ENCODE results near the gene SEC23IP.
"Not testable (repeated sequence)": the region's sequence is repeated elsewhere in the genome, so short reads cannot be mapped to it uniquely, and the experiment has no call there.

SEC23IP gene
- total RNA-seq: 65.3 to 97.7 (median 90.8) reads per million in 17 experiments

DNA sequence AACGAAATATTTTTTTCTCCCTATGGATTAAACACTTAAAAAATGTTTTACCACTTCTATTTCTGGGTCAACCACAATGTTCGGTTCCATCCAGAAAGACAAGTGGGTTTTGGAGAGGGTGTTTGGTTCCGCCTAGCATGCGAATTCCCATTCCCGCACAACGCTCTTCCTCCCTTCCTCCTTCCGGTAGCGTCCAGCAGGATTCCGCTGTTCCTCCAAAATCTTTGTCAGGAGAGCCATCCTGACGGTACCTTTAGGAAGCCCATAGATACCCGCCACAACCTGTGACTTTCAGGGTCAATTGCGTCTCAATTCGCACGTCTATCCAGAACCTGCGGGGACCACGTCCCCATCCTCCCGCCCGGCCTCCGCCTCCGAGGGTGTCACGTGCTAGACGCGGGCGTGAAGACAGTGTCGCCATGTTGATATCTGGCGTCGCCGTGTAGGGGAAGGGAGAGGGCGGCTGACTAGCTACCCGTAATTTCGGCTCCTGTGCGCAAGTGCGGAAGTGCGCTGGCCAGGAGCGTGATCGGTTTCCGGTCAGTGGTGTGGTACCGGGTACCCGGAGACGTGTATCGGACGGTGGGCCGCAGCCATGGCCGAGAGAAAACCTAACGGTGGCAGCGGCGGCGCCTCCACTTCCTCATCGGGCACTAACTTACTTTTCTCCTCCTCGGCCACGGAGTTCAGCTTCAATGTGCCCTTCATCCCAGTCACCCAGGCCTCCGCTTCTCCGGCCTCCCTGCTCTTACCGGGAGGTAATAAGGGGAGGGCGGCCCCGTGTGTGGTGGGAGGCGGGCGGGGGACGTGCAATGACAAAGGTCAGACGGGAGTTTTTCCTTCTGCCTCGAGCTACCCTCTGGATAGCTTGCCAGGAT, at the start of gene SEC23IP:
TSS of gene SEC23IP (plus strand) at position 543 of the 878 bp plus-strand sequence. CDS start at position 596, 53 bp downstream.
- DNase-seq: peak; percentile 95 to 98 (median 97)

DNA sequence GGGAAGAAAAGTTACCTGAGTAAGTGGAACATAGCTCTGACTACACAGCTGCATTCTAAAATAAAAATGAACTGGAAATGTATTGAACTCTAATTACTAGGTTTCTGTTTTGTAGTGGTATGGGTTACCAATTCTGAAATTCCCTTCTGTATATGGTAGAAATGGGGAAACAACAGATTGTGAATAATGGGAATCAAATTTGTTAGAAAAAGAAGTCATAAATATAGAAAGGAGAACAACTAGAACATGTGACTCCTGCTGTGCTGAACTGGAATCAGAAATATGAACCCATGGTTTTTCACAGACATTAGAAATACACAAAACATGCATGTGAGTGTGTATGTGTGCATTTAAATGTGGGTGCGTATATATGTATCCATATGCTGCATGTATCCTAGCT, 46.9 kb upstream of the SEC23IP start:
- peak; percentile 7 to 78 (median 42) for DNase-seq

DNA sequence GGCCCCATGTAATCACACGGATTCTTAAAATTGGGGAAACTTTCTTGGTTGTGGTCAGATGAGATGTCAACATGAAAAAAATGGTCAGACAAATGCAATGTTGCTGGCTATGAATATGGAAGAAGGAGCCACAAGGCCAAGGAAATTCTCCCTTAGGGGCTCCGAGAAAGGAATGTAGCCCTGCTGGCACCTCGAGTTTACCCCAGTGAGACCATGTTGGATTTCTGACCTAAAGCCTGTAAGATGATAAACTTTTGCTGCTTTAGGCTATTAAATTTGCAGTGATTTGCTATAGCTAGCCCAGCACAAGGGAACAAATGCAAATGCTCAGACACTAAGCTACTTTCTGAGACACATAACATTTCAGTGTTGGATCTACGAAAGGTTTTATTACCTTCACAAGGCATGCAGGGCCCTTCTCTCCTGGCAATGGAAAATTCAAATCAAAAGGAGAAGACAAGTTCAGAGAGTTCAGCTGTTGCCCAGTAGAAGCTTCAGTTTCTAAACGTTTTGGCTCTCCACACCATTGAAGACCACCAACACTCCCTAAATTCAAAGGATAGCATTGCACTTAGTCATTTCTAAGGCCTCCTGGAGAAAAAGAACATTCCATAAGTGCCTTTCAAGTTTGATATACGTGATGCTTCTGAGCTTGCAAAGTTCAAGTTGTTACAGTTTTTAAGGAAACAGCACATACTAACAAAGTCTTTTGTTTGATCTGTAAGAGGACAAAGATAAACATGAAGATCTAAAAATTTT, 43.3 kb upstream of the SEC23IP start:
- DNase-seq: no peak

DNA sequence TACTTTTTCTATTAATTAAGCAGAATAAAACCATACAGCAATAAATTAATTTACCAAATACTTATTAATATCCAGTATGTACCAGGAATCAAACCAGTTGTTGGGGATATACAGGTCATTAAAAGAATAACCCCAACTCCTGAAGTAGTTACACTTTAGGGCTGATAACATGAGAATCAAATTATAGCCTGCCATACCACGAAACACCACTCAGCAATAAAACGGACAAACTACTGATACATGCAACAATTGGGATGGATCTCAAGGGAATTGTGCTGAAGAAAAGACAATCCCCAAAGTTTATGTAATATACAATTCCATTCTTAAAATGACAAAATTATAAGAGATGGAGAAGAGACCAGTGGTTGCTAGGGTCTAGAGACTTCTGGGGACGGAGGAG, 42.6 kb upstream of the SEC23IP start:
- DNase-seq: no peak

DNA sequence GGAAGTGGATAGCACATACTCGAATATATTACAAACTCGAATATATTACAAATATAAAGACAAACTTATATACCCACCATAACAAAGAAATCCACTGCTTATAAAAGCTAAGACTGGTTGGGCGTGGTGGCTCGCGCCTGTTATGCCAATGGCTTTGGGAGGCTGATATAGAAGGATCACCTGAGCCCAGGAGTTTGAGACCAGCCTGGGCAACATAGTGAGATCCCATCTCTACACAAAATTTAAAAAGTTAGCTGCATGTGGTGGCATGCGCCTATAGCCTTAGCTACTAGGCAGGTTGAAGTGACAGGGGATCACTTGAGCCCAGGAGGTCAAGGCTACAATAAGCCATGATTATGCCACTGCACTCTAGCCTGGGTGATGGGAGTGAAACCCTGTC, 40.3 kb upstream of the SEC23IP start:
- DNase-seq: no peak

DNA sequence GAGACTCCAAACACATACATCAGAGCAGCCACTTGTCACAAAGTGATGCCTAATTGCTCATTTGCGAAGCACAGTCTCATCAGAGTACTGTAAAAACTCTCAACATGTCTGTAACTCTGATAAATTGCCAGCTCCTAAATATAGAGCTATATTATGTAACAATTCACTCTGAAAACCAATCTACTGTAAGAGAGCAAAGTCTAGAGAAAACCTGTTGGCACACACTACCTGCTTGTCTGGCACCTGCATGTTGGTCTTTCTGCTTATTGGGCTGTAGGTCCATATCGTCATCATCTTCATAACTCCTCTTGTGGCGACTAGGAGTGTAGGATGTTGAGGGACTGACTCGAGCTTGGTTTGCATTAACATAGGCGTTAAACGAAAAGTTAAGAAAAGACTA, 39.7 kb upstream of the SEC23IP start:
- DNase-seq: no peak

DNA sequence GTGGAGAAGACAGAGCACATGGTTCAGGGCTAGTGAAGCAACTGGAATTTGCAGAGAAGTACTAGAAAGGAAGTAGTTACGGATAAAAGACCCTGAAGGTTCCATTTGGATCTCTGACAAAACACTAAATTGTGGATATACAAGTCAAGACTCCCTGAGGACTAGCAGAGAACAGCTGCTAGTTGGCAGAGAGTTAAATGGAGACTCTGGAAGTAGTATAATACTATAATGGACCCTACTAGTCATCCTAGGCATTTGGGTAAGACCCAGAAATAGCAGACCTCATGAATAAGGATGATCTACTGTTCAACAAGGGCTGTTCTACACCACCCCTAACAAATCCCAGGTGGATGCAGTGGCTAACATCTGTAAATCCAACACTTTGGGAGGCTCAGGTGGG, 39.0 kb upstream of the SEC23IP start:
- DNase-seq: no peak

DNA sequence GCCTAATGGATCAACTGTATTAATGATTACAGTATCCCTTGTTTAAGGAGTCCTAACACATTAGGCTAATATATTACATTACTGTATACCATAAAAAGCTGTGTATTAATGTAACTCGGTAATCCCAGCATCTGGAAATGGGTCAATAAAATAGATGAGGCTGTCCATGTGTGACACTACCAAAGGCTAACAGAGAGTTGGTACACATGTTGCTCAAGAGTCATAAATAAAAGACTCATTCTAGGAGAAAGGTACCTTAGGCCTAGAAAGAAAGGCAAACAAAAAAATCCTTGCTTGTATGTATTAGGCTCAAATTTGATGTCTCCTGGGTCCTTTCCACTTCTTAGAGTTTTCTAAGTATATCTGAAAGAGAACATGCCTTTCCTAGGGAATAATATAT, 34.5 kb upstream of the SEC23IP start:
- no peak for DNase-seq

DNA sequence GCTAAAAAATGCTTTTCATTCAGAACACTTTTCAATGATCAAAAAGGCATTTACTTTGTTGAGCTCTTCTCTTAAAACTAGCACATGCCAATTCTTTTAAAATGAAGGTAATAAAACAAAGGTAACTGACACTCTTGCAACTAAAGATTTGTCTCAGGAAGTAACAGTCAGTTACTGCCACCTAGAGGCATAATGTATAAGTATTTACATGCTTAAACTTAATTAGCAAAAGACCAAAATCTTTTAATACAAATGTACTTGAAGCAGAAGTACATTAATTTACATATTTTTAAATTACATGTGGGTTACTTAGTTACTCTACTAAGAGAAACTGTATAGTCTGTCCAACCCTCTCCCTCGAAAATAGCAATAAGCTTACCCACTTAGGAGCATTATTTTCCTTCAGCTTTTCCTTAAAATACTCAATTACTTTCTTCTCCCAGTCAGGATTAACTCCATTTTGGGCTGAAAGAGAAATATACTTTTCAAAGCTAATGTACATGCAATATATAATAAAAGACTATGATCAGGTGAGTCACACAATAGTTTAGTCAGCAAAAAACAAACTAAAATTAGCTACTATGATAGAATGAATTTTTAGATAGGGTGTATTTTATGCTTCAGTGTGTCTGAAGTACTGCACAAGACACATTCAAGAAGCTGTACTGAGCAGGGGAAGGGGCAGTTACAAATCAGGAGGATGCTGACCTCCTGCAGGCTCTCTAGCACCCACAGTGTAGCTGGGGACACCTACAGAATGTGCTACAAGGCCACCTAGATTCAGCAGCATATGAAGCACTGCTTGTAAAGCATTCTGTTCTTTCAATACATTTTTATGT, 32.9 kb upstream of the SEC23IP start:
- peak; percentile 19 to 77 (median 47) for DNase-seq

DNA sequence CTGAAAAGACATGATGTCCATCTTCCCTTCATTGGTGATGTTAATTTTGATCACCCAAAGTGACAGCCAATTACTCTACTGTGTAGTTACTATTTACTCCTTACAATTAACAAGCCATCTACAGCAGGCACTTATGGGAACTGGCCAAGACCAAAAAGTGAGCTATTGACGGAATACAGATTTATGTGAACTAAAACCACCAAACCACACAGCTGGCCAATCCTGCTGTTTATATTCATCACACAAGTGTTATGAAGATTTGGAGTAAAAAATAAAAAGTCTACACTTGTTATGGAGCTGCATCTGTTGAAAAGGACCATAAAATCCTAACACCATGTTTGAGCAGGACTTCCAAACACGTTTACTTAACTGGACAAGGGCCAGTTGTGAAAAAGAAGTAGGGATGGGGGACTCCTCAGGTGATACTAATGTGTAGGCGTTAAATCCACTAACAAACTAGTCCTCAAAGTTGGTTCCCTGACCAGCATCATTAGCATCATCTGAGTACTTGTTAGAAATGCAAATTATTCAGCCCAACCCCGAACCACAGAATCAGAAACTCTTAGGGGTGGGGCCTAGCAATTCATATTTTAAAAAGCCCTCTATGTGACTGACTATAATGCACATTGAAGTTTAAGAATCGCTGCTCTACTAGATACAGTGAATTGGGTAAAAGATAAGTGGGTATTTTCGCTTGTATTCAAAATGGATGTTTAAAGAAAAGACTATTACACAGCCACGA, 31.5 kb upstream of the SEC23IP start:
- no peak for DNase-seq

DNA sequence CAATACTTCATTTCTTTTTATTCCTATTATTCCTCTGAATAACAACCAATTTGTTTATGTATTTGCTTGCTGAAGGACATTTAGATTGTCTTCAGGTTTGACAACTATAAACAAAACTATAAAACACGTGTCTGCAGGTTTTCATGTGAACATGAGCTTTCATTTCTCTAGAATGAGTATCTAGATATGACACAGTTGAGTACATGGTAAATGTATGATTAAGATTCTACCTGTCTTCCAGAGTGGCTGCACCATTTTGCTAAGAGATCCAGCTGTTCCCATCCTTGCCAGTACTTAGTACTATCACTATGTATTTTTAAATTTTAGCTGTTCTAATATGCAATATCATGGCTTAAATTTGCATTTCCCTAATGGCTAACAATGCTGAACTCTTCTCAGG, 30.0 kb upstream of the SEC23IP start:
- DNase-seq: no peak

DNA sequence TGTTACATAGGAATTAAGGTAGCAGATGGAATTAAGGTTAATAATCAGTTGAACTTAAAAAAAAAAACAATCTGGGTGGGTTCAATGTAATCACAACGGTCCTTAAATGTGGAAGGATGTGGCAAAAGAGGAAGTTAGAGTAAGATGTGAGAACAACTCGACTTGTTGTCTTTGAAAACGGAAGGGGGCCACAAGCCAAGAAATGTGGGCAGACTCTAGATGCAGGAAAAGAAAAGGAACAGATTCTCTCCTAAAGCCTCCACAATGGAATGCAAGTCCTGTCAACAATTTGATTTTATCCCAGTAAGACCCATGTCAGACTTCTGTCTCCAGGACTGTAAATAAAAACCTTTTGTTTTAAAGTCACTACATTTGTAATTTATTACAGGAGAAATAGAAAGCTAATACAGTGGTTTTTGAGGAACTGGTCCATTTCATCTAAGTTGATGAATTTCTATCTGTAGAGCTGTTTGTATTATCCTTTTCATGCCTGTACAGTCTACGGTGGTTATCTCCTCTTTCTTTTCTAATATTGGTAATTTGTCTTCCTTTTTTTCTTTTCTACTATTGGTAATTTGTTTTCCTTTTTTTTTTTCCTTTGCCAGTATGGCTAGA, 28.5 kb upstream of the SEC23IP start:
- DNase-seq: peak in 3 of 4 experiments; percentile 13 to 35 (median 23)

DNA sequence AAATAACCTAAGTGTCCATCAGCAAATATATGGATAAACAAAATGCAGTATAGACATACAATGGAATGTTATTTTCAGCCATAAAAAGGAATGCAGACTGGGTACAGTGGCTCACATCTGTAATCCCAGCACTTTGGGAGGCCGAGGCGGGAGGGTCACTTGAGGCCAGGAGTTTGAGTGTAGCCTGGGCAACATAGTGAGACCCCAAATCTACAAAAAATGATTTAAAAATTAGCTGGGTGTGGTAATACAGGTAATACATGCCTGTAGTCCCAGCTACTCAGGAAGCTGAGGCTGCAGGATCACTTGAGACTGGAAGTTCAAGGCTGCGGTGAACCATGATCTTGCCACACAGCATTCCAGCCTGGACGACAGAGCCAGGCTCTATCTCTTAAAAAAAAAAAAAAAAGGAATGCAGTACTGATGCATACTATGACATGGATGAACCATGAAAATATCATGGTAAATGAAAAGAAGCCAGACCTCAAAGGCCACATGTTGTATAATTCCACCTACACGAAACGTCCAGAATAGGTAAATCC, 26.8 kb upstream of the SEC23IP start:
- DNase-seq: no peak

DNA sequence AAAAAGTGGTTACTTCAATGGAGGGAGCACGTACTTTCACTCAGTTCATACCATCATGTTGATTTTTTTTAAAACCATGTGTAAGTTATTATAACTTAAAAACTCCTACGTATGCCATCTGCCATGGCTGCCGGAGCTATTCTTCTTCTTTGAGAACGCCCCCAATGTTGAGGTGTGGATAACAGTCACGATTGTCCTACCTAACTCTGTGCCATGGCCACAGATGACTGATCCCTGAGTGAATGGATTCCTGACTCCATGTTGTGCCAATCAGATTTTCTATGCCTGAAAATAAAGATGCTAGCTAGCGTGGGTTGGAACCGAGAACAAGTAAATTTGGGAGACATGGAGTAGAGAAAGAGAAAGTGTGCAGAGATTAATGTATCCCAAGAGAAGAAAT, 25.2 kb upstream of the SEC23IP start:
- no peak for DNase-seq

DNA sequence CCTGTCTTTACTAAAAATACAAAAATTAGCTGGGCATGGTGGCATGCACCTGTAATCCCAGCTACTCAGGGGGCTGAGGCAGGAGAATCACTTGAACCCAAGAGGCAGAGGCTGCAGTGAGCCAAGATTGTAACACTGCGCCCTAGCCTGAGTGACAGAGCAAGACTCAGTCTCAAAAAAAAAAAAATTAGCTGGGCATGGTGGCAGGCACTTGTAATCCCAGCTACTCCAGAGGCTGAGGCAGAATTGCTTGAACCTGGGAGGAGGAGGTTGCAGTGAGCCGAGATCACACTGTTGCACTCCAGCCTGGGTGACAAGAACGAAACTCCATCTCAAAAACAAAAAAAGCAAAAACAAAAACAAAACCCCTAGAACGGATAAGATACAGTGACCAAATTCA, 23.1 kb upstream of the SEC23IP start:
- DNase-seq: not testable (repeated sequence)

DNA sequence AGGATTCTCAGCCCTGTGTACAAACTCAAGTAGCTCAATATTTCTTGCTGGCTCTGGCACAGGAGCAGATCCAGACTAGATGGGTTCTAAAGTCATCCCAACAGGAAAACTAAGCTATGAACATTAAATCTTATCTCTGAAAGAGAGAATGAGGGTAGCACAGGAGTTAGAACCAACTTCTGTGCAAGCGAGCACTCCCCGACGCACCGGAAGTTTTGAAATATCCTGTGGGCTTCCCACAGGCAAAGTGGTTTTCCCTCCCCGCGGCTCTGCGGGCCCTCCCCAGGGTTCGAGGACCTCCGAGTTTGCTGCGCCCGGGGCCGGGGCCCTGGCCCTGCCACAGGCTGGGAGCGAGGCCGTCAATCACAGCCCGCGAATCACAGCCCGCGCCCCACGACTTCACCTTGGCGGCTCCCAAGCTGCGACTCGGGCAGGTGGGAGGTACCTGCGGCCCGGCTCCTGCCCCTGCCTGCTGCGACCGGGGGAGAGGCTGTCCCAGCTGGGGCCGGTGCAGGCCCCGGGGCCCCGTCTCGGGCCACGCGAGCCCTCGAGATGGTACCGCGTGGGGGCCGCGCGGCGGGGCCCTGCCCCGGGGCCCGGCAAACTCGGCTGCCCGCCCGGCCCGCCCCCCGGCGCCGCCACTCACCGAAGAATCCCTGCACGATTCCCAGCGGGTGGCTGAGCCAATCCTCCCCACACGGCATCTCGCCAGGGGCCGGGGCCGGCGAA, 20.5 kb upstream of the SEC23IP start:
- peak; percentile 45 to 77 (median 68) for DNase-seq

DNA sequence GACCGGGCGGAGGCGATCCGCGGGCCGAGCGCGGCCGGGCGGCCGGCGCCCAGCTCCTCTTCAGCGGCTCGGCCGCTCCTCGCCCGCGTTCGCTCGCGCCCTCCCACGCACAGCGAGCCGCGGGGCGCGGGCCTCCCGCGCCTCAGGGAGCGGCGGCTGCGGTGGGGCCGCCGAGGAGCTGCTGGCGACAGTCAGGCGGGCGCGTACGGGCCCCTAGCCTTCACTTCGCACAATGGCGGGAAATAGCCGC, 20.0 kb upstream of the SEC23IP start, which contains the start of gene MCMBP:
TSS of gene MCMBP (minus strand) at position 234 of the 250 bp plus-strand sequence. CDS start 259 bp downstream, outside the sequence.
- DNase-seq: no peak

DNA sequence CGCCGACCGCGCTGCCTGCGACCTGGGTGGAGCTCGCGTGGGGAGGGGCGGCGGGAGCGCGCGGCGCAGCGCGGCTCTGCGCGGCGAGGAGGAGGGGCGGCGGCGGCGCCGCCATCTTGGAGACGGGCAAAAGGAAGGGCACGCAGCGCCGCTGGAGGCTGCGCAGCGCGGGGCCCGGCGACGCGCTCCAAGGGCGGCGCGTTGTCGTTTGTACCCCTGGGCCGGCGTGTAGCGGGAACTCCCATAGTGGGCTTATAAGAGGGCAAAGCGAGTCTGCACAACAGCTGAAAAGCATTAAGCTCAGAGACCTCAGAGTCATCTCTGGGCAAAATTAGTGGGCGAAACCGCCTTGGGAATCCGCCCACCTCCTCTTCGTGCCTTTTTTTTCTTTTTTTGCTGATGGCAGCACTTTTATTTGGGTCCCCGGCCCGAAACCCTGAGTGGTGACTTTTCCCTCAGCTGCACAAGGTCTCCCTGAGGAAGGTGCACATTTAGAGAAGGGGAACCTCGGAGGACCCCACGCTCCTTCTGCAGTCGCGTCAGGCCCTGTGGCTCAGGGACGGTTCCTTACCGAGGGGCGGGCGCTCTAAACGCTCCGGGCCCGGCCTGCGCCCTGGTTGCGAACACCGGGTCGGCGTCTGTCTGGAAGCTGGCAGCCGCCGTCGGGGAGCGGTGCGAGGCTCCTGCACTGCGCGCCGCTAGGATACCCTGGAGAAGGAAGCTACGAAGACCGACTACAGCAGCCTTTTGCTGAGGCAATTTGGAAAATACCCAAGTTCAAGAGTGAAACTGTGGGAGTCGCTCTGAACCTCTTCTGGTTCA, 19.5 kb upstream of the SEC23IP start:
- peak; percentile 92 to 97 (median 95) for DNase-seq

DNA sequence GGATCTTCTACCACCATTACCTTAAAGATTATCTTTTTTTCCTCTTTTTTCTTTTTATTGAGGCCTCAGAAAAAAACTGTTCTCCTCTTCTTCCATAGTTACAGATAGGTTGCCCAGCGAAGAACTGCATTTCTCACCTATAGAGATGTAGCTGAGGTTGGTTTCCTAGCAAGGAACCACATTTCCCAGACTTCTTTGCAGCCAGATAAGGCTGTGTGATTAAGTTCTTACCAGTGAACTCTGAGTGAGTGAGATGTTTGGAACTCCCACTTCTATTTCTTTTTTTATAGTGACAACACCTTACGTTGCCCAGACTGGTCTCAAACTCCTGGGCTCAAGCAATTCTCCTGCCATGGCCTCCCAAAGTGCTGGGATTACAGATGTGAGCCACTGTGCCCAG, 14.0 kb upstream of the SEC23IP start:
- DNase-seq: no peak
